Activated naive CD4-positive, alpha-beta T cell treated with anti-CD3 and anti-CD28 coated beads, Interleukin-2, amount 50 U/mL, for 24 hours (primary cell): ENCODE measurements around the gene NFKBIA.
"Not testable (repeated sequence)": the region's sequence is repeated elsewhere in the genome, so short reads cannot be mapped to it uniquely, and the experiment has no call there.

Experiments used
- H3K27ac Mint-ChIP-seq: one replicate; pipeline ENCODE4 v1.8.0; 2021; ENCODE audit warnings: mild to moderate bottlenecking, mixed read lengths
- H3K27me3 Mint-ChIP-seq: one replicate; pipeline ENCODE4 v1.8.0; 2021; ENCODE audit warnings: mixed read lengths
- H3K36me3 Mint-ChIP-seq: one replicate; pipeline ENCODE4 v1.8.0; 2021; ENCODE audit warnings: mixed read lengths
- H3K4me1 Mint-ChIP-seq: one replicate; pipeline ENCODE4 v1.8.0; 2021; ENCODE audit warnings: mixed read lengths
- H3K4me3 Mint-ChIP-seq: one replicate; pipeline ENCODE4 v1.8.0; 2021; ENCODE audit warnings: mild to moderate bottlenecking, mixed read lengths
- H3K9me3 Mint-ChIP-seq: one replicate; pipeline ENCODE4 v1.8.0; 2021; ENCODE audit warnings: mixed read lengths

NFKBIA gene

GRCh38 chr14:35387713-35388579, 16.6 kb downstream of the NFKBIA start:
- no peaks in the 10 kb centered on the region for H3K27me3 Mint-ChIP-seq
- H3K36me3 Mint-ChIP-seq, result no peaks in the 10 kb centered on the region
- H3K4me3 Mint-ChIP-seq, result no peak overlapping the region
- no peak overlapping the region for H3K27ac Mint-ChIP-seq
- no peaks in the 10 kb centered on the region for H3K4me1 Mint-ChIP-seq
- no peaks in the 10 kb centered on the region for H3K9me3 Mint-ChIP-seq

- no peak overlapping the region for H3K27ac Mint-ChIP-seq
- no peaks in the 10 kb centered on the region for H3K36me3 Mint-ChIP-seq
- no peaks in the 10 kb centered on the region for H3K27me3 Mint-ChIP-seq
- no peaks in the 10 kb centered on the region for H3K4me1 Mint-ChIP-seq
- H3K4me3 Mint-ChIP-seq, result no peak overlapping the region
- H3K9me3 Mint-ChIP-seq, result no peaks in the 10 kb centered on the region
Measured at GRCh38 chr14:35387219-35387618, 17.3 kb downstream of the NFKBIA start.

GRCh38 chr14:35386673-35387125, 17.9 kb downstream of the NFKBIA start:
- Mint-ChIP-seq H3K36me3 (no peaks in the 10 kb centered on the region), H3K27me3 (no peaks in the 10 kb centered on the region), H3K27ac (no peak overlapping the region), H3K9me3 (no peaks in the 10 kb centered on the region), H3K4me1 (no peaks in the 10 kb centered on the region), H3K4me3 (no peak overlapping the region)

GRCh38 chr14:35385042-35385839, 19.3 kb downstream of the NFKBIA start:
- no peaks in the 10 kb centered on the region for H3K4me1 Mint-ChIP-seq
- no peaks in the 10 kb centered on the region for H3K27me3 Mint-ChIP-seq
- no peaks in the 10 kb centered on the region for H3K9me3 Mint-ChIP-seq
- no peaks in the 10 kb centered on the region for H3K36me3 Mint-ChIP-seq
- H3K27ac Mint-ChIP-seq, result no peak overlapping the region
- H3K4me3 Mint-ChIP-seq, result no peak overlapping the region

GRCh38 chr14:35384455-35385041, 20.0 kb downstream of the NFKBIA start:
- Mint-ChIP-seq H3K4me3 (no peak overlapping the region), H3K9me3 (no peaks in the 10 kb centered on the region), H3K36me3 (no peaks in the 10 kb centered on the region), H3K27ac (no peak overlapping the region), H3K4me1 (no peaks in the 10 kb centered on the region), H3K27me3 (no peaks in the 10 kb centered on the region)

- no peaks in the 10 kb centered on the region for H3K27me3 Mint-ChIP-seq
- H3K27ac Mint-ChIP-seq, result no peak overlapping the region
- no peak overlapping the region for H3K4me3 Mint-ChIP-seq
- H3K4me1 Mint-ChIP-seq, result no peaks in the 10 kb centered on the region
- no peaks in the 10 kb centered on the region for H3K9me3 Mint-ChIP-seq
- H3K36me3 Mint-ChIP-seq, result no peaks in the 10 kb centered on the region
Measured at GRCh38 chr14:35383569-35384454, 20.7 kb downstream of the NFKBIA start.

GRCh38 chr14:35380794-35381193, 23.8 kb downstream of the NFKBIA start:
- Mint-ChIP-seq H3K27me3 (no peaks in the 10 kb centered on the region), H3K36me3 (no peaks in the 10 kb centered on the region), H3K9me3 (no peaks in the 10 kb centered on the region), H3K4me3 (no peak overlapping the region), H3K27ac (no peak overlapping the region), H3K4me1 (no peaks in the 10 kb centered on the region)

GRCh38 chr14:35379234-35379933, 25.2 kb downstream of the NFKBIA start:
- H3K9me3 Mint-ChIP-seq, H3K4me1 Mint-ChIP-seq, H3K27me3 Mint-ChIP-seq, H3K36me3 Mint-ChIP-seq, H3K27ac Mint-ChIP-seq, H3K4me3 Mint-ChIP-seq: not testable (repeated sequence)

GRCh38 chr14:35378425-35379233, 25.9 kb downstream of the NFKBIA start:
- no peak overlapping the region for H3K4me3 Mint-ChIP-seq
- no peaks in the 10 kb centered on the region for H3K27me3 Mint-ChIP-seq
- H3K36me3 Mint-ChIP-seq, result no peaks in the 10 kb centered on the region
- H3K9me3 Mint-ChIP-seq, result no peaks in the 10 kb centered on the region
- H3K4me1 Mint-ChIP-seq, result no peaks in the 10 kb centered on the region
- H3K27ac Mint-ChIP-seq, result no peak overlapping the region

GRCh38 chr14:35375558-35376025, 29.0 kb downstream of the NFKBIA start:
- no peaks in the 10 kb centered on the region for H3K4me1 Mint-ChIP-seq
- peaks cover 5% of the 10 kb centered on the region for H3K9me3 Mint-ChIP-seq
- no peak overlapping the region for H3K27ac Mint-ChIP-seq
- no peak overlapping the region for H3K4me3 Mint-ChIP-seq
- H3K27me3 Mint-ChIP-seq, result no peaks in the 10 kb centered on the region
- H3K36me3 Mint-ChIP-seq, result no peaks in the 10 kb centered on the region

- Mint-ChIP-seq H3K4me3 (no peak overlapping the region), H3K4me1 (no peaks in the 10 kb centered on the region), H3K27me3 (no peaks in the 10 kb centered on the region), H3K27ac (no peak overlapping the region), H3K9me3 (peaks cover 5% of the 10 kb centered on the region), H3K36me3 (no peaks in the 10 kb centered on the region)
Measured at GRCh38 chr14:35374263-35374712, 30.3 kb downstream of the NFKBIA start.

- H3K36me3 Mint-ChIP-seq, H3K9me3 Mint-ChIP-seq, H3K4me3 Mint-ChIP-seq, H3K4me1 Mint-ChIP-seq, H3K27me3 Mint-ChIP-seq, H3K27ac Mint-ChIP-seq: not testable (repeated sequence)
Measured at GRCh38 chr14:35373208-35373607, 31.3 kb downstream of the NFKBIA start.

- no peak overlapping the region for H3K4me3 Mint-ChIP-seq
- no peaks in the 10 kb centered on the region for H3K36me3 Mint-ChIP-seq
- no peaks in the 10 kb centered on the region for H3K27me3 Mint-ChIP-seq
- peaks cover 5% of the 10 kb centered on the region for H3K9me3 Mint-ChIP-seq
- H3K27ac Mint-ChIP-seq, result no peak overlapping the region
- peaks cover 25% of the 10 kb centered on the region for H3K4me1 Mint-ChIP-seq
Measured at GRCh38 chr14:35370969-35371368, 33.6 kb downstream of the NFKBIA start.

- no peaks in the 10 kb centered on the region for H3K36me3 Mint-ChIP-seq
- H3K4me1 Mint-ChIP-seq, result peaks cover 36% of the 10 kb centered on the region
- H3K27ac Mint-ChIP-seq, result no peak overlapping the region
- H3K4me3 Mint-ChIP-seq, result no peak overlapping the region
- no peaks in the 10 kb centered on the region for H3K27me3 Mint-ChIP-seq
- H3K9me3 Mint-ChIP-seq, result peaks cover 5% of the 10 kb centered on the region
Measured at GRCh38 chr14:35369701-35370191, 34.8 kb downstream of the NFKBIA start.
